ENCODE data around the gene KMT5B.

Gene KMT5B

GRCh38 chr11:68142441-68143309, 70.4 kb downstream of the KMT5B start:
- DNase-seq: no peak

- DNase-seq: no peak
These were observed 71.1 kb downstream of the KMT5B start for GRCh38 chr11:68142028-68142412.

- DNase-seq: no peak
These were observed 71.7 kb downstream of the KMT5B start for GRCh38 chr11:68141246-68142027.

- DNase-seq: no peak
These were observed 72.4 kb downstream of the KMT5B start for GRCh38 chr11:68140496-68141245.

- no peak for DNase-seq
These were observed 74.9 kb downstream of the KMT5B start for GRCh38 chr11:68138237-68138636.

GRCh38 chr11:68137833-68138232, 75.3 kb downstream of the KMT5B start:
- no peak for DNase-seq

GRCh38 chr11:68136866-68137265, 76.2 kb downstream of the KMT5B start:
- DNase-seq: no peak

GRCh38 chr11:68135161-68135560, 77.9 kb downstream of the KMT5B start:
- DNase-seq: no peak

- no peak for DNase-seq
These were observed 79.3 kb downstream of the KMT5B start for GRCh38 chr11:68133761-68134160.

- DNase-seq: no peak
These were observed 83.0 kb downstream of the KMT5B start for GRCh38 chr11:68130121-68130520.

GRCh38 chr11:68128682-68129327, 84.3 kb downstream of the KMT5B start:
- no peak for DNase-seq

- DNase-seq: no peak
These were observed 85.1 kb downstream of the KMT5B start for GRCh38 chr11:68127714-68128681.

GRCh38 chr11:68125164-68125563, 87.9 kb downstream of the KMT5B start:
- no peak for DNase-seq

GRCh38 chr11:68122936-68123539, 90.1 kb downstream of the KMT5B start:
- no peak for DNase-seq

GRCh38 chr11:68121067-68121899, 91.8 kb downstream of the KMT5B start, which contains the start of gene CHKA:
TSS of gene CHKA (minus strand) at chr11:68121388. CDS start at chr11:68121177, 211 bp downstream.
- peak; percentile 47 to 78 (median 56) for DNase-seq

- DNase-seq: peak in 1 of 4 experiments; percentile 40
These were observed 92.6 kb downstream of the KMT5B start for GRCh38 chr11:68120273-68121066.

GRCh38 chr11:68118706-68119448, 94.2 kb downstream of the KMT5B start:
- no peak for DNase-seq

GRCh38 chr11:68117853-68118470, 95.1 kb downstream of the KMT5B start:
- DNase-seq: no peak

Data from activated naive CD4-positive, alpha-beta T cell (primary cell).